H1 (cell line): ENCODE measurements around the gene RBM15B. TPM values are rescaled to one million over a fixed set of nuclear protein-coding genes. Genes with fewer than 3 reads are reported as not detected.

Experiments
- CTCF ChIA-PET: fragments of 300-600 bp; sonication (Branson Sonifier 250); formaldehyde crosslinking; loops from one replicate; lab custom pipeline; 2021; ENCODE audit not compliant: partially characterized antibody; lab: Charles Lee
- POLR2A ChIA-PET: fragments of 300-600 bp; sonication (Branson Sonifier 250); formaldehyde crosslinking; loops from one replicate; lab custom pipeline; 2021; ENCODE audit warnings: inconsistent platforms; ENCODE audit not compliant: partially characterized antibody; lab: Charles Lee
- DNase-seq, 2 experiments: peaks; one replicate each; pipeline versions ENCODE4 v3.0.0 to v3.0.0-alpha.2; 2010 to 2022; ENCODE audit warnings: low spot score in 2 of 2, low read depth in 1 of 2, mixed read lengths in 1 of 2
- FAIRE-seq: peaks from 2 replicates; lab custom pipeline; 2011; peaks lifted over from hg19 to GRCh38; lab: Jason Lieb, UNC
- H2AFZ ChIP-seq: 2 replicates; pipeline ENCODE4 v1.8.1; 2012; ENCODE audit warnings: low read length, inconsistent platforms
- H2AK5ac ChIP-seq: 2 replicates; pipeline ENCODE4 v1.6.1; 2013; ENCODE audit warnings: low read depth, low read length
- H2BK120ac ChIP-seq: replicated peaks from 2 replicates; pipeline ENCODE3; 2013; ENCODE audit warnings: low read depth, low read length, inconsistent platforms
- H2BK12ac ChIP-seq: 2 replicates; pipeline ENCODE4 v1.6.1; 2013; ENCODE audit warnings: low read depth, low read length
- H2BK15ac ChIP-seq: 2 replicates; pipeline ENCODE4 v1.6.1; 2013; ENCODE audit warnings: low read length
- H2BK20ac ChIP-seq: 2 replicates; pipeline ENCODE4 v1.6.1; 2013; ENCODE audit warnings: low read length
- H2BK5ac ChIP-seq: 2 replicates; pipeline ENCODE4 v1.6.1; 2013; ENCODE audit warnings: low read depth, low read length
- H3K14ac ChIP-seq: 2 replicates; pipeline ENCODE4 v1.6.1; 2013; ENCODE audit warnings: inconsistent platforms; ENCODE audit not compliant: insufficient read length
- H3K18ac ChIP-seq: 2 replicates; pipeline ENCODE4 v1.6.1; 2013; ENCODE audit warnings: low read length; ENCODE audit errors: extremely low read depth
- H3K23ac ChIP-seq: 2 replicates; pipeline ENCODE4 v1.6.1; 2013; ENCODE audit warnings: inconsistent platforms; ENCODE audit not compliant: insufficient read length
- H3K23me2 ChIP-seq: 2 replicates; pipeline ENCODE4 v1.6.1; 2013; ENCODE audit warnings: low read depth, low read length
- H3K27ac ChIP-seq: 2 replicates; pipeline ENCODE4 v1.6.1; 2011; ENCODE audit warnings: low read depth, low read length, inconsistent platforms
- H3K27me3 ChIP-seq, 4 experiments: replicated peaks in 1 of 4; 1 replicate in 1 of 4; 2 replicates in 3 of 4; pipeline versions ENCODE4 v1.6.1 to v1.8.1; 2011 to 2013; ENCODE audit warnings: low read length in 3 of 4, mild to moderate bottlenecking in 3 of 4, inconsistent platforms in 2 of 4, mixed read lengths in 2 of 4, moderate library complexity in 1 of 4; ENCODE audit not compliant: control insufficient read depth in 3 of 4, insufficient read depth in 3 of 4; ENCODE audit errors: extremely low read depth in 1 of 4
- H3K36me3 ChIP-seq, 4 experiments: 2 replicates each; pipeline versions ENCODE4 v1.6.1 to v1.8.1; 2011 to 2013; ENCODE audit warnings: mild to moderate bottlenecking in 4 of 4, low read length in 3 of 4, moderate library complexity in 2 of 4, control low read depth in 1 of 4, inconsistent platforms in 1 of 4; ENCODE audit not compliant: insufficient read depth in 4 of 4, control insufficient read depth in 2 of 4
- H3K4ac ChIP-seq: replicated peaks from 2 replicates; pipeline ENCODE3; 2013; ENCODE audit warnings: low read length, low read depth, mixed read lengths, inconsistent platforms; ENCODE audit not compliant: insufficient read length
- H3K4me1 ChIP-seq, 4 experiments: replicated peaks in 1 of 4; 1 replicate in 1 of 4; 2 replicates in 3 of 4; pipeline versions ENCODE4 v1.6.1 to v1.8.1; 2011 to 2013; ENCODE audit warnings: low read length in 3 of 4, inconsistent platforms in 2 of 4, mixed read lengths in 1 of 4; ENCODE audit not compliant: insufficient read depth in 4 of 4, control insufficient read depth in 3 of 4
- H3K4me2 ChIP-seq, 2 experiments: 2 replicates each; pipeline versions ENCODE4 v1.6.1 to v1.8.1; 2011 to 2013; ENCODE audit warnings: low read depth in 2 of 2, low read length in 2 of 2, control low read depth in 1 of 2, inconsistent platforms in 1 of 2, mild to moderate bottlenecking in 1 of 2; ENCODE audit not compliant: insufficient read depth in 1 of 2
- H3K4me3 ChIP-seq, 4 experiments: fragments of 200-600, 300-600 bp in 1 of 4; sonication (generic), shearing (Covaris generic), sonication (Bioruptor Twin) in 1 of 4; 2 replicates each; pipeline versions ENCODE4 v1.5.1 to v1.8.1; 2011 to 2016; ENCODE audit warnings: low read length in 4 of 4, low read depth in 3 of 4, control low read depth in 2 of 4, inconsistent platforms in 2 of 4, mild to moderate bottlenecking in 2 of 4, mixed read lengths in 1 of 4, moderate library complexity in 1 of 4; ENCODE audit not compliant: insufficient read depth in 2 of 4; ENCODE audit errors: extremely low read depth in 1 of 4
- H3K56ac ChIP-seq: replicated peaks from 2 replicates; pipeline ENCODE3; 2013; ENCODE audit warnings: low read depth, mild to moderate bottlenecking, mixed read lengths, low read length, inconsistent platforms; ENCODE audit not compliant: insufficient read length
- H3K79me1 ChIP-seq: 2 replicates; pipeline ENCODE4 v1.6.1; 2013; ENCODE audit warnings: low read depth, low read length, control low read depth
- H3K79me2 ChIP-seq, 2 experiments: 2 replicates each; pipeline versions ENCODE4 v1.6.1 to v1.8.1; 2012 to 2013; ENCODE audit warnings: low read length in 2 of 2, mild to moderate bottlenecking in 2 of 2, inconsistent platforms in 1 of 2; ENCODE audit not compliant: insufficient read depth in 2 of 2, control insufficient read depth in 1 of 2
- H3K9ac ChIP-seq, 4 experiments: replicated peaks in 1 of 4; 1 replicate in 1 of 4; 2 replicates in 3 of 4; pipeline versions ENCODE4 v1.6.1 to v1.8.1; 2011 to 2013; ENCODE audit warnings: low read depth in 3 of 4, low read length in 3 of 4, control low read depth in 2 of 4, mild to moderate bottlenecking in 2 of 4, moderate library complexity in 2 of 4, inconsistent platforms in 1 of 4; ENCODE audit errors: extremely low read depth in 1 of 4
- H3K9me3 ChIP-seq, 2 experiments: 2 replicates each; pipeline versions ENCODE4 v1.6.1 to v1.8.1; 2012 to 2013; ENCODE audit warnings: mild to moderate bottlenecking in 2 of 2, moderate library complexity in 2 of 2, control low read depth in 1 of 2, inconsistent platforms in 1 of 2, low read depth in 1 of 2, low read length in 1 of 2, mixed read lengths in 1 of 2; ENCODE audit not compliant: insufficient read depth in 2 of 2
- H4K20me1 ChIP-seq, 2 experiments: replicated peaks in 1 of 2; 2 replicates each; pipeline versions ENCODE3 to v1.8.1; 2011 to 2013; ENCODE audit warnings: inconsistent platforms in 2 of 2, low read length in 2 of 2, mild to moderate bottlenecking in 1 of 2; ENCODE audit not compliant: insufficient read depth in 2 of 2, control insufficient read depth in 1 of 2
- H4K5ac ChIP-seq: 2 replicates; pipeline ENCODE4 v1.6.1; 2013; ENCODE audit warnings: low read length, low read depth, mixed read lengths, inconsistent platforms; ENCODE audit not compliant: insufficient read length
- H4K8ac ChIP-seq: 2 replicates; pipeline ENCODE4 v1.8.0; 2013; ENCODE audit warnings: mild to moderate bottlenecking, moderate library complexity, low read length, inconsistent platforms; ENCODE audit not compliant: insufficient read depth; ENCODE audit errors: extremely low read depth
- H4K91ac ChIP-seq: replicated peaks from 2 replicates; pipeline ENCODE3; 2013; ENCODE audit warnings: low read length, mixed read lengths, inconsistent platforms; ENCODE audit not compliant: insufficient read length
- ASH2L ChIP-seq: fragments of 200-600, 300-600 bp; sonication (generic); IDR thresholded peaks from one replicate; pipeline ENCODE4 v1.7.1; 2017; ENCODE audit warnings: low read length
- BRCA1 ChIP-seq: IDR thresholded peaks from 2 replicates; pipeline ENCODE4 v1.6.1; 2012; ENCODE audit warnings: low read depth, low read length, improper control_type of control experiment
- CEBPB ChIP-seq: IDR thresholded peaks from 2 replicates; pipeline ENCODE4 v1.6.1; 2012; ENCODE audit warnings: low read depth, low read length
- EZH2 ChIP-seq: fragments of 200-600 bp; sonication (generic); IDR thresholded peaks from 2 replicates; pipeline ENCODE4 v1.7.1; 2012; ENCODE audit warnings: low read depth, mild to moderate bottlenecking, moderate library complexity, low read length, inconsistent platforms; ENCODE audit not compliant: severe bottlenecking
- HDAC2 ChIP-seq, 2 experiments: fragments of 300-600 bp in 1 of 2; sonication (generic) in 1 of 2; IDR thresholded peaks; 2 replicates each; pipeline ENCODE4 v1.6.1; 2011 to 2012; ENCODE audit warnings: low read depth in 2 of 2, low read length in 2 of 2, mild to moderate bottlenecking in 2 of 2, moderate library complexity in 2 of 2, borderline replicate concordance in 1 of 2, inconsistent platforms in 1 of 2
- JUND ChIP-seq: IDR thresholded peaks from 2 replicates; pipeline ENCODE4 v1.6.1; 2011; ENCODE audit warnings: mild to moderate bottlenecking, improper control_type of control experiment, low read length
- KDM5A ChIP-seq: fragments of 200-600 bp; IDR thresholded peaks from 2 replicates; pipeline ENCODE4 v1.7.1; 2012; ENCODE audit warnings: mild to moderate bottlenecking, low read length, inconsistent platforms, mixed read lengths
- MAFK ChIP-seq: IDR thresholded peaks from 2 replicates; pipeline ENCODE4 v1.6.1; 2012; ENCODE audit warnings: low read depth, mild to moderate bottlenecking, improper control_type of control experiment, low read length
- NANOG ChIP-seq: IDR thresholded peaks from 2 replicates; pipeline ENCODE4 v1.6.1; 2011; ENCODE audit warnings: low read length, low read depth, mild to moderate bottlenecking, inconsistent platforms; ENCODE audit not compliant: insufficient read depth, poor library complexity, severe bottlenecking
- RBBP5 ChIP-seq: IDR thresholded peaks from 2 replicates; pipeline ENCODE4 v1.7.1; 2012; ENCODE audit warnings: low read depth, mild to moderate bottlenecking, inconsistent platforms, low read length, moderate library complexity, borderline replicate concordance
- SAP30 ChIP-seq: fragments of 300-600 bp; sonication (generic); IDR thresholded peaks from 2 replicates; pipeline ENCODE4 v1.7.1; 2012; ENCODE audit warnings: low read length, moderate library complexity, mild to moderate bottlenecking, inconsistent platforms; ENCODE audit not compliant: insufficient read depth, insufficient replicate concordance
- TAF7 ChIP-seq: optimal IDR thresholded peaks from 2 replicates; pipeline ENCODE3; 2011; ENCODE audit warnings: low read depth, mild to moderate bottlenecking, inconsistent platforms, low read length, moderate library complexity, borderline replicate concordance
- TBP ChIP-seq: IDR thresholded peaks from 2 replicates; pipeline ENCODE4 v1.6.1; 2011; ENCODE audit warnings: low read depth, low read length, improper control_type of control experiment
- YY1 ChIP-seq: IDR thresholded peaks from 2 replicates; pipeline ENCODE4 v1.6.1; 2011; ENCODE audit warnings: low read depth, mild to moderate bottlenecking, low read length
- WGBS, 2 experiments: shearing (Covaris generic) in 1 of 2; methylation state at CpG; one replicate each; pipeline versions ENCODE4 v1.1.6 to v1.1.7; 2013 to 2015; ENCODE audit warnings: low lambda C conversion rate in 2 of 2, mixed read lengths in 2 of 2, inconsistent platforms in 1 of 2, low coverage in 1 of 2, missing lambda C conversion rate in 1 of 2; ENCODE audit not compliant: insufficient replicate concordance in 2 of 2, insufficient coverage in 1 of 2, insufficient read length in 1 of 2; ENCODE audit errors: extremely low coverage in 1 of 2, missing lambda C conversion rate in 1 of 2; 5-methylcytosine and 5-hydroxymethylcytosine counted together
- polyA plus RNA-seq, 7 experiments: library from polyadenylated mRNA; depleted of rRNA in 3 of 7; stranded (reverse) in 5 of 7; unstranded in 2 of 7; fragments of >200 nt in 5 of 7; fragments of 200-250 nt in 2 of 7; gene quantifications; 1 replicate in 5 of 7; 2 replicates in 1 of 7; 4 replicates in 1 of 7; pipeline versions ENCODE4 v1.2.1 to v1.2.3, GENCODE V29; 2011 to 2013; ENCODE audit warnings: missing spikeins in 2 of 7, mixed read lengths in 2 of 7
- total RNA-seq: library from RNA; stranded (reverse); fragmentation: NEBNext Ultra II Directional; extraction: Animal tissue kit (Norgen Biotek cat#: 25700); gene quantifications from 2 replicates; pipeline ENCODE4 v1.2.1, GENCODE V29; 2021

Gene RBM15B
- total and polyA plus RNA-seq, 2 of the 8 experiments (the other 6 are each of a cell fraction or from before 2014, with no cell fraction given): 22.2 to 59.1 TPM

GRCh38 chr3:51386852-51387229 is 4.2 kb upstream of the RBM15B start:
- Histone ChIP-seq H3K23me2 (peaks cover 6% of the 10 kb centered on the region), H3K4ac (no peak overlapping the region), H2BK5ac (no peak overlapping the region), H3K27me3 (no peaks in the 10 kb centered on the region), H2BK120ac (no peak overlapping the region), H4K20me1 (peaks cover 13 to 23% of the 10 kb centered on the region in 2 experiments), H4K91ac (no peak overlapping the region), H3K4me3 (peak overlapping the region; percentile 88 to 99 (median 96); a peak in 7 of 8 replicates), H4K8ac (no peak overlapping the region), H2BK15ac (no peak overlapping the region), H3K79me2 (peaks cover 12 to 37% of the 10 kb centered on the region in 2 experiments), H3K14ac (no peak overlapping the region), H3K23ac (no peak overlapping the region), H3K56ac (no peak overlapping the region), H3K4me2 (peak overlapping the region; percentile 84 to 95; a peak in 3 of 4 replicates), H2BK20ac (no peak overlapping the region), H3K9me3 (no peaks in the 10 kb centered on the region), H2BK12ac (no peak overlapping the region), H4K5ac (no peak overlapping the region), H3K4me1 (peaks cover 4 to 23% (median 8%) of the 10 kb centered on the region in 4 experiments), H3K18ac (no peak overlapping the region), H2AK5ac (no peak overlapping the region), H3K79me1 (peaks cover 2% of the 10 kb centered on the region; the same call in 1 of the 2 replicates), H2AFZ (no peak overlapping the region), H3K27ac (no peak overlapping the region), H3K36me3 (peaks cover 12 to 39% (median 21%) of the 10 kb centered on the region in 4 experiments), H3K9ac (peak overlapping the region in 1 of 4 experiments; percentile 2; a peak in 1 of 7 replicates)
- ChIA-PET POLR2A (interaction anchor here (1.5 to 2.8 kb wide), 2 partner anchors 9 to 12 kb away, joined by 4 to 23 read pairs; no protein-coding TSS in a partner anchor), CTCF (interaction anchor here (0.7 to 7.2 kb wide), 4 partner anchors 8 to 771 kb away, joined by 3 to 53 read pairs (median 14); partner anchors contain the start of gene MAPKAPK3)
- DNase-seq: peak in 1 of 2 experiments; percentile 27
- 94% methylated on average over 5 of the region's 5 CpGs; no CpG with 5 or more reads in 1 of the 2 experiments for WGBS, 2 experiments
- FAIRE-seq: no peak
- no peak for TF ChIP-seq HDAC2 (IDR thresholded peaks at IDR 0.05; ENCODE audit: borderline replicate concordance in 1 of 2, low read depth in 2 of 2, low read length in 2 of 2)
- no peak for TF ChIP-seq CEBPB
- no peak for TF ChIP-seq TBP
- TF ChIP-seq EZH2: no peak
- TF ChIP-seq RBBP5: no peak
- TF ChIP-seq MAFK: no peak
- no peak for TF ChIP-seq TAF7
- no peak for TF ChIP-seq YY1
- no peak for TF ChIP-seq KDM5A
- TF ChIP-seq JUND: no peak
- no peak for TF ChIP-seq BRCA1
- TF ChIP-seq ASH2L: no peak
- TF ChIP-seq SAP30: no peak
- no peak for TF ChIP-seq NANOG
